ENCODE data around the gene UPK3BL2.
"Not testable (repeated sequence)": the region's sequence is repeated elsewhere in the genome, so short reads cannot be mapped to it uniquely, and the experiment has no call there.

DNA sequence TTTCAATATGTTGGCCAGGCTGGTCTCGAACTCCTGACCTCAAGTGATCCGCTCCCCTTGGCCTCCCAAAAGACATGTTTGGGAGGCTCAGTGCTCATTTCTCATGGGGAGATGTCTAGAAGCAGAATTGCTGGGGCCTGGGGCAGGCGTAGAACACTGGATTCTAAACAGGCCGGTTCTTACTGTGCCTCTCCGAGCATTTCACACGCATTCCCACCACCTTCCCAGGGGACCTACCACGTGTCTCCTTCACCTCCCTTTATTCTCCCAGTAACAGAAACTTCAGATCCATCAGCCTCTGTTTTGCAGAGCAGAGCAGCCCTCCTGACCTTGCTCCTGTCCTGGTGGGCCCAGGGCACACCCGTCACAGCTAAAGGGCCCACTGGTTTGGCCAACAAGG is 16.3 kb downstream of the UPK3BL2 start:
- TF ChIP-seq, protein P1, sequence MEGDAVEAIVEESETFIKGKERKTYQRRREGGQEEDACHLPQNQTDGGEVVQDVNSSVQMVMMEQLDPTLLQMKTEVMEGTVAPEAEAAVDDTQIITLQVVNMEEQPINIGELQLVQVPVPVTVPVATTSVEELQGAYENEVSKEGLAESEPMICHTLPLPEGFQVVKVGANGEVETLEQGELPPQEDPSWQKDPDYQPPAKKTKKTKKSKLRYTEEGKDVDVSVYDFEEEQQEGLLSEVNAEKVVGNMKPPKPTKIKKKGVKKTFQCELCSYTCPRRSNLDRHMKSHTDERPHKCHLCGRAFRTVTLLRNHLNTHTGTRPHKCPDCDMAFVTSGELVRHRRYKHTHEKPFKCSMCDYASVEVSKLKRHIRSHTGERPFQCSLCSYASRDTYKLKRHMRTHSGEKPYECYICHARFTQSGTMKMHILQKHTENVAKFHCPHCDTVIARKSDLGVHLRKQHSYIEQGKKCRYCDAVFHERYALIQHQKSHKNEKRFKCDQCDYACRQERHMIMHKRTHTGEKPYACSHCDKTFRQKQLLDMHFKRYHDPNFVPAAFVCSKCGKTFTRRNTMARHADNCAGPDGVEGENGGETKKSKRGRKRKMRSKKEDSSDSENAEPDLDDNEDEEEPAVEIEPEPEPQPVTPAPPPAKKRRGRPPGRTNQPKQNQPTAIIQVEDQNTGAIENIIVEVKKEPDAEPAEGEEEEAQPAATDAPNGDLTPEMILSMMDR (conservative IDR thresholded peaks at IDR 0.05), result not testable (repeated sequence)
- TF ChIP-seq EZH2 (IDR thresholded peaks at IDR 0.05; ENCODE audit: low read depth), result not testable (repeated sequence)
